Natural killer cell (primary cell): ENCODE results near the gene TMEM231. TPM values are rescaled to one million over a fixed set of nuclear protein-coding genes. Genes with fewer than 3 reads are reported as not detected.
"Not testable (repeated sequence)": the region's sequence is repeated elsewhere in the genome, so short reads cannot be mapped to it uniquely, and the experiment has no call there.

Source experiments
- ATAC-seq, 3 donors: fragments of 150-1000 bp in 2 of 3; fragments of 200-7000 bp in 1 of 3; cut with Tn5 transposase; 1 replicate in 1 of 3; 2 replicates in 2 of 3; pipeline ENCODE4 v1.10.0; 2021; ENCODE audit warnings: mild to moderate bottlenecking in 2 of 3, moderate library complexity in 2 of 3
- DNase-seq, 2 donors: peaks; one replicate each; pipeline versions ENCODE4 v3.0.0 to v3.0.0-alpha.2; 2013 to 2021; ENCODE audit warnings: mixed read lengths in 1 of 2
- H3K27ac ChIP-seq: one replicate; pipeline ENCODE4 v1.5.1; 2013; ENCODE audit warnings: mild to moderate bottlenecking, low read length
- H3K27me3 ChIP-seq: one replicate; pipeline ENCODE4 v1.6.1; 2013; ENCODE audit warnings: low read length; ENCODE audit not compliant: control insufficient read depth, insufficient read depth
- H3K36me3 ChIP-seq: one replicate; pipeline ENCODE4 v1.6.1; 2013; ENCODE audit warnings: low read length; ENCODE audit not compliant: control insufficient read depth, insufficient read depth
- H3K4me1 ChIP-seq: one replicate; pipeline ENCODE4 v1.6.1; 2013; ENCODE audit warnings: low read length; ENCODE audit not compliant: control insufficient read depth, insufficient read depth
- H3K4me3 ChIP-seq: one replicate; pipeline ENCODE4 v1.5.1; 2013; ENCODE audit warnings: low read length
- H3K9me3 ChIP-seq: one replicate; pipeline ENCODE4 v1.6.1; 2013; ENCODE audit warnings: low read length; ENCODE audit not compliant: control insufficient read depth, insufficient read depth
- H3K27ac Mint-ChIP-seq, 2 donors: one replicate each; pipeline ENCODE4 v1.8.0; 2022; ENCODE audit warnings: mild to moderate bottlenecking in 2 of 2, mixed read lengths in 2 of 2, moderate library complexity in 1 of 2
- H3K27me3 Mint-ChIP-seq, 2 donors: one replicate each; pipeline ENCODE4 v1.8.0; 2022; ENCODE audit warnings: low read depth in 2 of 2, mixed read lengths in 2 of 2
- H3K36me3 Mint-ChIP-seq: one replicate; pipeline ENCODE4 v1.8.0; 2022; ENCODE audit warnings: mixed read lengths
- H3K4me1 Mint-ChIP-seq, 2 donors: one replicate each; pipeline ENCODE4 v1.8.0; 2022; ENCODE audit warnings: mixed read lengths in 2 of 2
- H3K4me3 Mint-ChIP-seq: one replicate; pipeline ENCODE4 v1.8.0; 2022; ENCODE audit warnings: mild to moderate bottlenecking, moderate library complexity, mixed read lengths
- H3K9me3 Mint-ChIP-seq, 2 donors: one replicate each; pipeline ENCODE4 v1.8.0; 2022; ENCODE audit warnings: mixed read lengths in 2 of 2
- WGBS: methylation state at CpG from one replicate; pipeline ENCODE4 v1.1.7; 2013; ENCODE audit warnings: missing lambda C conversion rate; ENCODE audit not compliant: insufficient coverage; 5-methylcytosine and 5-hydroxymethylcytosine counted together
- intact Hi-C: fragments of 100-400 bp; cut with micrococcal nuclease; formaldehyde crosslinking; loops from one replicate; pipeline ENCODE4 v1.14.2; 2022
- total RNA-seq, 4 donors: library from RNA; stranded (reverse); fragments of 120-200 nt in 1 of 4; gene quantifications; one replicate each; pipeline versions ENCODE4 v1.2.3 to v1.2.4, GENCODE V29; 2013 to 2022
- TF ChIP-seq, protein P1 (sequence below): fragments of 200-600 bp; IDR thresholded peaks from one replicate; pipeline ENCODE4 v1.8.0; 2022; ENCODE audit warnings: antibody characterized with exemption

TMEM231 gene
- total RNA-seq, 3 donors from 2014 or later (not counting 1 experiment from before 2014, with no cell fraction given), result 2.1 to 2.7 (median 2.4) TPM

DNA sequence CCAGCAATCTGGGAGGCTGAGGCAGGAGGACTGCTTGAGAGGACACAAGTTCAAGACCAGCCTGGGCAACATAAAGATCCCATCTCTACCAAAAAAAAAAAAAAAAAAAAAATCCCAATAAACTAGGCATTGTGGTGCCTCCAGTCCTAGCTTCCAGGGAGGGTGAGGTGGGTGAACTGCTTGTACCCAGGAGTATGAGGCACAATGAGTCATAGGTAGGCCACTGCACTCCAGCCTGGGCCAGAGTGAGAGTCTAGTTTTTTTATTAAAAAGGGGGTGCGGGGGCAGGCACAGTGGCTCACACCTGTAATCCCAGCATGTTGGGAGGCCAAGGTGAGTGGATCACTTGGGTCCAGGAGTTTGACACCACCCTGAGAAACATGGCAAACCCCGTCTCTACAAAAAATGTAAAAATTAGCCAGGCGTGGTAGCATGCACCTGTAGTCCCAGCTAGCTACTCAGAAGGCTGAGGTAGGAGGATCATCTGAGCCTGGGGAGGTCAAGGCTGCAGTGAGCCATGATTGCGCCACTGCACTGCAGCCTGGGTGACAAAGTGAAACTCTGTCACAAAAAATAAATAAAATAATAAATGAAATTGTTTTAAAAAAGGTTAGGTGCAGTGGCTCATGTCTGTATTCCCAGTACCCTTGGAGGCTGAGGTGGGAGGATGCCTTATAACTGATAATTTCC is 53.0 kb downstream of the TMEM231 start:
- 77% methylated on average over 4 of the region's 4 CpGs for WGBS
- DNase-seq (no peak), ATAC-seq (no peak)
- H3K9me3 Mint-ChIP-seq, result no peaks in the 10 kb centered on the region
- Histone ChIP-seq H3K27me3 (no peaks in the 10 kb centered on the region), H3K9me3 (no peaks in the 10 kb centered on the region), H3K4me3 (no peak overlapping the region), H3K36me3 (no peaks in the 10 kb centered on the region), H3K27ac (no peak overlapping the region), H3K4me1 (no peaks in the 10 kb centered on the region)
- H3K4me1 Mint-ChIP-seq, result no peaks in the 10 kb centered on the region
- no peak overlapping the region for H3K4me3 Mint-ChIP-seq
- H3K27ac Mint-ChIP-seq, result no peak overlapping the region
- TF ChIP-seq, protein P1, sequence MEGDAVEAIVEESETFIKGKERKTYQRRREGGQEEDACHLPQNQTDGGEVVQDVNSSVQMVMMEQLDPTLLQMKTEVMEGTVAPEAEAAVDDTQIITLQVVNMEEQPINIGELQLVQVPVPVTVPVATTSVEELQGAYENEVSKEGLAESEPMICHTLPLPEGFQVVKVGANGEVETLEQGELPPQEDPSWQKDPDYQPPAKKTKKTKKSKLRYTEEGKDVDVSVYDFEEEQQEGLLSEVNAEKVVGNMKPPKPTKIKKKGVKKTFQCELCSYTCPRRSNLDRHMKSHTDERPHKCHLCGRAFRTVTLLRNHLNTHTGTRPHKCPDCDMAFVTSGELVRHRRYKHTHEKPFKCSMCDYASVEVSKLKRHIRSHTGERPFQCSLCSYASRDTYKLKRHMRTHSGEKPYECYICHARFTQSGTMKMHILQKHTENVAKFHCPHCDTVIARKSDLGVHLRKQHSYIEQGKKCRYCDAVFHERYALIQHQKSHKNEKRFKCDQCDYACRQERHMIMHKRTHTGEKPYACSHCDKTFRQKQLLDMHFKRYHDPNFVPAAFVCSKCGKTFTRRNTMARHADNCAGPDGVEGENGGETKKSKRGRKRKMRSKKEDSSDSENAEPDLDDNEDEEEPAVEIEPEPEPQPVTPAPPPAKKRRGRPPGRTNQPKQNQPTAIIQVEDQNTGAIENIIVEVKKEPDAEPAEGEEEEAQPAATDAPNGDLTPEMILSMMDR, result no peak
- H3K36me3 Mint-ChIP-seq, result no peaks in the 10 kb centered on the region
- intact Hi-C loops, result no loop called here
- peaks cover 0 to 8% of the 10 kb centered on the region in 2 donors for H3K27me3 Mint-ChIP-seq

DNA sequence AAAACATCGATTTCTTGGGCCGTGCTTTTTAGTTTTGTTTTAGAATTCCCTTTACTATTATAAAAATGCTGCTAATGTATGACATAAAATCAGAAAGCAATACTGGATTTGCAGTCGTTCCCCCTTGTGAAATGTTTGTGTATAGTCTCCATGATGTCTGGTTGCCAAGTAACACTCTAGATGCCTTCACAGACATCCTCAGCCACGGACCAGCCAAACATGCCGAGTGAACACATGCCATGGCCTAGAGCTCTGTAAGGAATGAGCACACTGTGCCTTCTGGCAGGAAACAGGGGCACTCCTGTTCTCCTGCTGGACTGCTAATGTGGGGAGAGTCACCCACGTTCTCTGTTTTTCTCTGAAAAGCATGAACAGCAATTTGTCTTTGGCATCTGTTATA is 54.2 kb downstream of the TMEM231 start:
- H3K4me3 Mint-ChIP-seq, H3K9me3 ChIP-seq, H3K27me3 ChIP-seq, H3K36me3 ChIP-seq, H3K4me1 ChIP-seq, H3K9me3 Mint-ChIP-seq, H3K4me1 Mint-ChIP-seq, H3K27ac Mint-ChIP-seq, intact Hi-C loops, DNase-seq, H3K36me3 Mint-ChIP-seq, ATAC-seq, H3K27ac ChIP-seq, H3K4me3 ChIP-seq: not testable (repeated sequence)
- 80% methylated on average over 4 of the region's 6 CpGs for WGBS
- peaks cover 0 to 10% of the 10 kb centered on the region in 2 donors for H3K27me3 Mint-ChIP-seq

DNA sequence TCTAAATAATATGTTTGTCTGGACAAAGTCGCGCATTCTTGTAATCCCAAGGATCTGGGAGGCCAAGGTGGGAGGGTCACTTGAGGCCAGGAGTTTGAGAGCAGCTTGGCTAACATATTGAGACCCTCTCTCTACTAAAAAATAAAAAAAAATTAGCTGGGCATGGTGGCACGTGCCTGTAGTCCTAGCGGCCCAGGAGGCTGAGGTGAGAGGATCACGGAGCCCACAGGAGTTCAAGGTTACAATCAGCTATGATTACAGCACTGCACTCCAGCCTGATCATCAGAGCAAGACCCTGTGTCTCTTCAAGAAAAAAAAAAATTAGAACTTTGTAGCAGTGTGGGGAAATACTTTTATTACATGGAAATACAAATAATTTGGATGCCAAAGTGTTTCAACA is 54.7 kb downstream of the TMEM231 start:
- TF ChIP-seq, protein P1, result no peak
- no peaks in the 10 kb centered on the region for H3K36me3 ChIP-seq
- no peak overlapping the region for H3K27ac ChIP-seq
- H3K4me3 Mint-ChIP-seq, result no peak overlapping the region
- no peaks in the 10 kb centered on the region for H3K27me3 ChIP-seq
- no peak overlapping the region for H3K4me3 ChIP-seq
- no peaks in the 10 kb centered on the region for H3K9me3 Mint-ChIP-seq
- H3K27me3 Mint-ChIP-seq, result peaks cover 0 to 6% of the 10 kb centered on the region in 2 donors
- no peaks in the 10 kb centered on the region for H3K9me3 ChIP-seq
- no peaks in the 10 kb centered on the region for H3K4me1 Mint-ChIP-seq
- WGBS, result 92% methylated on average over 5 of the region's 5 CpGs
- intact Hi-C loops, result no loop called here
- H3K36me3 Mint-ChIP-seq, result no peaks in the 10 kb centered on the region
- ATAC-seq (no peak), DNase-seq (no peak)
- no peaks in the 10 kb centered on the region for H3K4me1 ChIP-seq
- no peak overlapping the region for H3K27ac Mint-ChIP-seq

DNA sequence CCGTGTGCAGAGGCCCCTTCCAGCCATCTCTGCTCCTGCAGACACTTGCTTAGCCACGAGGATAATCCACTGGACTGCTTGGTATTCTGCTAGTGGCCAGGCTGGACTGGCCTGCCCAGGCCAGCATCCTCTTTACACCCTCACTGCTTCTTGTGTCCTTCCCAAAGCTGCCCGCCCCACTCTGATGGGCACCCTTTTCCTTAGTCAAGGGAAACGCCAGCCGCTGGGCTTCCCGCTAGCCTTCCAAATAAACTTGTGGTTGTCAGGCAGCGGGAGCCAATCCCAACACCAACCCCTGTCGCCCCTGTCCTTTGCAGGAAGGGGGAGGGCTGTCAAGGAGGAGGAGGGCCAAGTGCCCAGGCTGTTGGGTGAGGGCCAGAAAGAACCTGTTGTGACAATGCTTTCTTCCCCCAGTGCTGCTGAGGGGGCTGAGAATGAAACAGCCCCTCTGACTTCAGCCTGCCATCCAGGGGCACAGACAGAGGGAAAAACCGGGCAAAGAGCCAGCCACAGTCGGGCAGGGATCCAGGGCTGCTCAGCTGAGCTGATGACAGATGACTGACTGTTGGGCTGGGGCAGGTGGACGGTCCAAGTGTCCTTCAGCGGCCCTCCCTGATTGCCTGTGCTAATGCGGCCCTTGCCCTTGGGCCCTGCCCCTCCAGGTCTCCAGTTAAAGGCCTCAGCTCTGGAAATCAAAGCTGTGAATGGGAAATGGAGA is 57.3 kb downstream of the TMEM231 start:
- 88% methylated on average over 2 of the region's 13 CpGs for whole genome bisulfite sequencing
- H3K4me1 Mint-ChIP-seq, ATAC-seq, H3K36me3 Mint-ChIP-seq, H3K4me1 ChIP-seq, DNase-seq, H3K27ac Mint-ChIP-seq, H3K9me3 Mint-ChIP-seq, H3K36me3 ChIP-seq, H3K9me3 ChIP-seq, H3K4me3 ChIP-seq, intact Hi-C loops, H3K27ac ChIP-seq, H3K4me3 Mint-ChIP-seq: not testable (repeated sequence)
- peaks cover 9 to 11% of the 10 kb centered on the region in 2 donors for H3K27me3 Mint-ChIP-seq
- peaks cover 11% of the 10 kb centered on the region for H3K27me3 ChIP-seq
